Heart left ventricle (tissue), 13 donors: Measurements from ENCODE around the gene SETD1A.

Experiments
- POLR2A ChIP-seq, 2 donors: fragments of 450-650 bp; IDR thresholded peaks; one replicate each; pipeline ENCODE4 v1.6.1; 2017; ENCODE audit warnings: antibody characterized with exemption in 2 of 2, mild to moderate bottlenecking in 2 of 2, moderate library complexity in 2 of 2
- TF ChIP-seq, protein P1 (sequence below), 12 donors: fragments of 200-600 bp; sonication (generic) in 4 of 12; IDR thresholded peaks; one replicate each; pipeline versions ENCODE4 v1.5.0 to v1.8.0; 2018 to 2022; ENCODE audit warnings: antibody characterized with exemption in 12 of 12, mild to moderate bottlenecking in 5 of 12
- donor health status: ischemic (EF 13 %, LVEDD 7.1; RV severe dilation, severe dysfunction).
- donor health status: DM: no; HTN: yes; CAD: no.
- donor health status: DM: no; HTN: no; CAD: no.
- donor health status: ischemic (EF 25% LVEDD 6.9; RV normal size, moderate dysfunction).
- donor health status: ischemic (EF 25% LVEDD 5.7; RV mildly dilated, moderate dysfunction).
- donor health status: ischemic (EF 35%, LVEDD 5.7; RV mildly dilated, moderate dysfunction).
- donor health status: nonischemic (EF 11% LVEDD 7.7; RV severe dilation, severe dysfunction).
- donor health status: DM: yes; HTN: yes; CAD: no.
- donor health status: PGD.
- donor health status: ischemic (EF 29% LVEDD 5.4; RV normal size, mild dysfunction).
- donor health status: nonischemic (EF 23%, LVEDD 6.1; RV moderate dilation, normal function).

DNA sequence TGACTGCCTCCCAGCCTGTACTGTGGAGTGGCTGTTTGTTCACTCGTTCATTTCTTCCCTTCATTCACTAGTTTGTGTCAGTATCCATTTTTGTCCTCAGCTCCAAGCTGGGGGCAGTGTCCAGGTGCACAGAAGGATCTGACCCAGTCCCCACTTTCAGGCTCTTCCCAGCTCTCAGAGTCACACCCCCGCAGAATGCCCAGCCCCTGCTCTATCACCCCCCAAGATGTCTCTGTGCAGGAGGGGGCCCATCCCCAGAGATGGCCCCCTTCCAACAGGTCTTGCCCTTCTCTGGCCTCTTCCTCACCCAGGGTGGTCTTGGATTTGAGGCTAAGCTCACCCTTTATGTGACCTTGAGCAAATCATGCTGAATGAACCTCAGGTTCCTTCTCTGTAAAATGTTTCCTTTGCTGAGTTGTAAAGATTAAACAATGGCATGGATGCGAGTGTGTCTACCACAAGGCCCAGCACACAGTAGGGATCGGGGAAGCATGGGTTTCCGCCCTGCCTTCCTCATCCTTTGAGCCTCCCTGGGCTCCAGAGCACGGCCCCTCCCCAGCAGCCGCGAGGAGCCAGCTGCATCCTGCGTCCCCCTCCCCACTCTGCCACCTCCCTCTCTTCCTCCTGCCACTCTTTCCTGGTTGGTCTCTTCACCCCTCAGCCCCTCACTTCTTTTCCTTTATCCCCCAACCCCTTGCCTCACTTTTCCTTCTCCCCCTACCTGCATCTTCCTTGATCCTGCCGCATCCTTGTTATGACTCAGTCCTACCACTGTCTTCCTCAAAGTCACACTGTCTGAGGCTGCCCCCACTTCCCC is 31.4 kb upstream of the SETD1A start:
- TF ChIP-seq, protein P1, sequence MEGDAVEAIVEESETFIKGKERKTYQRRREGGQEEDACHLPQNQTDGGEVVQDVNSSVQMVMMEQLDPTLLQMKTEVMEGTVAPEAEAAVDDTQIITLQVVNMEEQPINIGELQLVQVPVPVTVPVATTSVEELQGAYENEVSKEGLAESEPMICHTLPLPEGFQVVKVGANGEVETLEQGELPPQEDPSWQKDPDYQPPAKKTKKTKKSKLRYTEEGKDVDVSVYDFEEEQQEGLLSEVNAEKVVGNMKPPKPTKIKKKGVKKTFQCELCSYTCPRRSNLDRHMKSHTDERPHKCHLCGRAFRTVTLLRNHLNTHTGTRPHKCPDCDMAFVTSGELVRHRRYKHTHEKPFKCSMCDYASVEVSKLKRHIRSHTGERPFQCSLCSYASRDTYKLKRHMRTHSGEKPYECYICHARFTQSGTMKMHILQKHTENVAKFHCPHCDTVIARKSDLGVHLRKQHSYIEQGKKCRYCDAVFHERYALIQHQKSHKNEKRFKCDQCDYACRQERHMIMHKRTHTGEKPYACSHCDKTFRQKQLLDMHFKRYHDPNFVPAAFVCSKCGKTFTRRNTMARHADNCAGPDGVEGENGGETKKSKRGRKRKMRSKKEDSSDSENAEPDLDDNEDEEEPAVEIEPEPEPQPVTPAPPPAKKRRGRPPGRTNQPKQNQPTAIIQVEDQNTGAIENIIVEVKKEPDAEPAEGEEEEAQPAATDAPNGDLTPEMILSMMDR (IDR thresholded peaks at IDR 0.05): no peak
- no peak for TF ChIP-seq POLR2A (IDR thresholded peaks at IDR 0.05)
